ENCODE measurements around the gene AUP1. TPM values are rescaled to one million over a fixed set of nuclear protein-coding genes. Genes with fewer than 3 reads are reported as not detected.

AUP1 gene
- total and polyA plus RNA-seq, 2 of the 8 experiments (the other 6 are each of a cell fraction or from before 2014, with no cell fraction given), result 83.4 to 121 TPM

GRCh38 chr2:74571058-74571457 is 41.6 kb upstream of the AUP1 start (continued):
- no peak for TF ChIP-seq POU5F1 (IDR thresholded peaks at IDR 0.05; ENCODE audit: low read depth, low read length)
- no peak for TF ChIP-seq BRCA1 (IDR thresholded peaks at IDR 0.05; ENCODE audit: low read depth, low read length)
- TF ChIP-seq ASH2L (IDR thresholded peaks at IDR 0.05; ENCODE audit: low read length), result no peak
